ENCODE results near the gene SDC4.

SDC4 gene

DNA sequence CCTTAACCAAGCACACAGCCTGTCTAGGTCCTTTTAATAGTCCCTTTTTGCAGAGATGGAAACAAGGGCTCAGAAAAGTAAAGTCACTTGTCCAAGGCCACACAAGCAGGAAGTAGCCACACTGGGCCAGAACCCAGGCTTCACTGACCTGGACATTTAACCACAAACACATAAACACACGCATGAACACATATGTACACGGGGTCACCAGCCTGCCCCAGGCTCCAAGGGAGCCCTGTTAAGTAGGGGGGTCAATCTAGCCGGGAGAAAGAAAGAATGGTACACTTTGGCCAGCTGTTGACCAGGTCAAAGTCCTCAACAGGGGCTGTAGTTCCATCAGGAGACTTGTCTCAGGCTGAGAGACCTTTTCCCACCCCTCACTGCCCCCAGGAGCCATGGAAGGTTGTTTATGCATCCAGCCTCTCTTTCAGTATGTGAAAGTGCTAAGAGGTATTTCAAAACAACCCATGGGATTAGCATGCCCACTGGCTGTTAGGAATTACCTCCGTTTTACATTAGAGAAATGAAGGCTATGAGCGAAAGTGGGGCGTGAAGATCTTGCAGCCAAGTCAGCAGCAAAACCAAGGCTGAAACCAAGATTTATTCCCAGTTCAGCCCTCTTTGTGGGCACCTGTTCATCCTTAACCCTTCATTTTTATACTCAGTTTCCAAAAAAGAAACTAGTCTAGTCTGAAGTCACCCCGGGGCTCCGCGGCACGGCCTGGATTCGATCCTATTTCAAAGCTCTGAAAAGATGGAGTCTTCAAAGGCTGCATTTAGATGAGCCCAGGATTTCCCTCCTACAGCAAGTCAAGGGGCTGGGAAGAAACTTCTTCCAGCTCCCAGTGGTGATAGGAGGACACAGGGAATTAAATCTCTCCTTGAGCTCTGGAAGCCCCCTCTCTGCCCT lies 9.8 kb downstream of the SDC4 start:
- no peak for DNase-seq
- Histone ChIP-seq H3K4me3 (ENCODE audit: low read length) (no peak overlapping the region), H3K79me2 (ENCODE audit: low read length) (no peaks in the 10 kb centered on the region), H3K27ac (ENCODE audit: low read length) (no peak overlapping the region), H2AFZ (ENCODE audit: low read length) (no peak overlapping the region), H3K4me1 (ENCODE audit: low read length) (peaks cover 21% of the 10 kb centered on the region), H3K9me3 (replicated peaks; ENCODE audit: insufficient read depth, low read length) (no peaks in the 10 kb centered on the region), H3K36me3 (replicated peaks; ENCODE audit: insufficient read depth, low read length) (no peaks in the 10 kb centered on the region), H3K9me2 (replicated peaks; ENCODE audit: insufficient read depth, low read length) (no peaks in the 10 kb centered on the region), H3K27me3 (replicated peaks; ENCODE audit: insufficient read depth, low read length) (no peaks in the 10 kb centered on the region), H3K9ac (ENCODE audit: low read length) (no peak overlapping the region), H3F3A (ENCODE audit: insufficient read depth, low read length) (peaks cover 5% of the 10 kb centered on the region; the same call in 1 of the 2 replicates), H4K20me1 (ENCODE audit: insufficient read depth, low read length) (no peaks in the 10 kb centered on the region), H3K4me2 (ENCODE audit: low read depth, low read length) (no peak overlapping the region)
- TF ChIP-seq EZH2 (optimal IDR thresholded peaks at IDR 0.05; ENCODE audit: low read depth, low read length) (no peak), EZH2phosphoT487 (IDR thresholded peaks at IDR 0.05; ENCODE audit: low read length) (no peak)
- TF ChIP-seq, protein P1, sequence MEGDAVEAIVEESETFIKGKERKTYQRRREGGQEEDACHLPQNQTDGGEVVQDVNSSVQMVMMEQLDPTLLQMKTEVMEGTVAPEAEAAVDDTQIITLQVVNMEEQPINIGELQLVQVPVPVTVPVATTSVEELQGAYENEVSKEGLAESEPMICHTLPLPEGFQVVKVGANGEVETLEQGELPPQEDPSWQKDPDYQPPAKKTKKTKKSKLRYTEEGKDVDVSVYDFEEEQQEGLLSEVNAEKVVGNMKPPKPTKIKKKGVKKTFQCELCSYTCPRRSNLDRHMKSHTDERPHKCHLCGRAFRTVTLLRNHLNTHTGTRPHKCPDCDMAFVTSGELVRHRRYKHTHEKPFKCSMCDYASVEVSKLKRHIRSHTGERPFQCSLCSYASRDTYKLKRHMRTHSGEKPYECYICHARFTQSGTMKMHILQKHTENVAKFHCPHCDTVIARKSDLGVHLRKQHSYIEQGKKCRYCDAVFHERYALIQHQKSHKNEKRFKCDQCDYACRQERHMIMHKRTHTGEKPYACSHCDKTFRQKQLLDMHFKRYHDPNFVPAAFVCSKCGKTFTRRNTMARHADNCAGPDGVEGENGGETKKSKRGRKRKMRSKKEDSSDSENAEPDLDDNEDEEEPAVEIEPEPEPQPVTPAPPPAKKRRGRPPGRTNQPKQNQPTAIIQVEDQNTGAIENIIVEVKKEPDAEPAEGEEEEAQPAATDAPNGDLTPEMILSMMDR (IDR thresholded peaks at IDR 0.05; ENCODE audit: low read length) = no peak

DNA sequence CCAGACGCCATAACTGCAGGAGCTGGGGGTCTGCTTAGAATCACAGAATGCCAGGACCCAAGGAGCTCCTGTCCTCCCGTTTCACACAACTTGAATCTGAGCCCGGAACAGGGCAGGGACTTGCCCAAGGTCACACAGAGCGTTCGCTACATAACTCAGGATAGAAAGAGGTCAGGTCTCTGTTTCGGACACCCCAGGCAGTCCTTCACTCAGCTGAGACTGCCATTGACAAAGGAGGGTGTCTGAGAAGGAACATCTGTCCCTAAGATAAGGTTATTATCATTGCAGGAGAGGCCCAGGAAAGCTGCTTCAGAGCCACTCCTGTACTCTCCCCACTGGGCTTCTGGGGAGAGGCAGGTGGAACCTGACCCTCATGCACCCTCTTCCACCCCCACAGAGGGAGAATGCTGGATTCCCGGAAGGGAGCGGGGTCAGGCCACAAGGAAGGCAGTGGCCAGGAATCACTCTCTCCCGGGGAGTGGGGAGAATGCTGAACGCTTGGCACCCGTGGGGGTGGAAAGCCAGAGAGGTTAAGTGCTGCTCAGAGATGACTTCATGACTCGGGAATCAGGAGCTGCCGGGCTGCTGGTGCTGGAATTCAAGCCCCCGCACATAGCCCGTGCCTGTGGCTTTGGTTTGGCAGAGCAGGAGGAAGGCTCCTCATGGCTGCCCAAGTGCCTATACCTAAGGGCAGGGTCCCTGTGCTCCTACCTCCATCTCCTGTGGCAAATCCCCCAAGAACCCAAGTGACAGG lies 10.7 kb downstream of the SDC4 start:
- Histone ChIP-seq H3K9me2 (replicated peaks; ENCODE audit: insufficient read depth, low read length) (no peaks in the 10 kb centered on the region), H2AFZ (ENCODE audit: low read length) (no peak overlapping the region), H3K27ac (ENCODE audit: low read length) (no peak overlapping the region), H3F3A (ENCODE audit: insufficient read depth, low read length) (peaks cover 5% of the 10 kb centered on the region; the same call in 1 of the 2 replicates), H3K4me1 (ENCODE audit: low read length) (peaks cover 21% of the 10 kb centered on the region), H3K9me3 (replicated peaks; ENCODE audit: insufficient read depth, low read length) (no peaks in the 10 kb centered on the region), H3K36me3 (replicated peaks; ENCODE audit: insufficient read depth, low read length) (no peaks in the 10 kb centered on the region), H3K4me3 (ENCODE audit: low read length) (no peak overlapping the region), H3K27me3 (replicated peaks; ENCODE audit: insufficient read depth, low read length) (no peaks in the 10 kb centered on the region), H3K79me2 (ENCODE audit: low read length) (no peaks in the 10 kb centered on the region), H4K20me1 (ENCODE audit: insufficient read depth, low read length) (no peaks in the 10 kb centered on the region), H3K9ac (ENCODE audit: low read length) (no peak overlapping the region), H3K4me2 (ENCODE audit: low read depth, low read length) (no peak overlapping the region)
- TF ChIP-seq, protein P1 (IDR thresholded peaks at IDR 0.05; ENCODE audit: low read length) = no peak
- TF ChIP-seq EZH2 (optimal IDR thresholded peaks at IDR 0.05; ENCODE audit: low read depth, low read length) (no peak), EZH2phosphoT487 (IDR thresholded peaks at IDR 0.05; ENCODE audit: low read length) (no peak)
- DNase-seq = no peak

DNA sequence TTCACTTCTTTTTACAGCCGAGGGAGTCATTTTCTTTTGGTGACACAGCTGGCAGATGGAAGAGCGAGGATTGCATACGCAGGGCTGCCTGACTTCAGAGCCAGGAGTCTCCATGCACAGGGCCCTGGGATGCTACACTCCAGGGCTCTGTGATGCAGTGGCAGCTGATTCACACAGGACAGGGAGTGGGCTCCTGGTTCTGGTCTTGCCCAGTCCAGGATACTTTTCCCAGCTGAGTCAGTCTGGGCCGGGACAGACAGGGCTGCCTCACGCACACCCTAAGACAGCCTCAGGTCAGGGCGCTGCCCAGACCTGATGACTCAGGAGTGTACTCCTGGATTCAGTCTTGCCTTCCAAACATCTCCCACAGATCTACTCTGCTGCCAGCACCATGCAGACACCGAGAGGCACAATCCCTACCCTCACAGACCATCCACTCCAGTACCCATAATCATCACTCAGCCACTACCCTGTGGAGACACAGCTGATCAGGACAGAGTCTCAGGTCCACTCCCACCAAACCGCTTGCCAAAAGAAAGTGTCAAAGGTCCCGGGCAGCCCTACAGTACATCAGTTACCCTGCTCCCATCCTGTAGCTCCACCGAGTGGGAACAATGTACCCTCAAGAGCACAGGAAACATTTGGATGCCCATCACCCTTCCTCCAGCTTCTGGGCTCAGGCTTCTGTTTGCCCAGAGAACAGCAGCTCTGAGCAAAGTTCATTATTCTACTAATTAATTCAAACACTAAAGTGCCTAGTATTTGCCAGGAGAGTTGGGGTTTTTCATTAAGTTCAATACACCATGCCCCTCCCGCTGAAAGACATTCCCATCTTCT lies 11.5 kb downstream of the SDC4 start:
- Histone ChIP-seq H3K4me2 (ENCODE audit: low read depth, low read length) (no peak overlapping the region), H3K27me3 (replicated peaks; ENCODE audit: insufficient read depth, low read length) (no peaks in the 10 kb centered on the region), H3K4me1 (ENCODE audit: low read length) (peaks cover 21% of the 10 kb centered on the region), H3K9ac (ENCODE audit: low read length) (no peak overlapping the region), H4K20me1 (ENCODE audit: insufficient read depth, low read length) (no peaks in the 10 kb centered on the region), H3K9me2 (replicated peaks; ENCODE audit: insufficient read depth, low read length) (no peaks in the 10 kb centered on the region), H3F3A (ENCODE audit: insufficient read depth, low read length) (peaks cover 5% of the 10 kb centered on the region; the same call in 1 of the 2 replicates), H3K4me3 (ENCODE audit: low read length) (no peak overlapping the region), H3K36me3 (replicated peaks; ENCODE audit: insufficient read depth, low read length) (no peaks in the 10 kb centered on the region), H2AFZ (ENCODE audit: low read length) (no peak overlapping the region), H3K27ac (ENCODE audit: low read length) (no peak overlapping the region), H3K79me2 (ENCODE audit: low read length) (no peaks in the 10 kb centered on the region), H3K9me3 (replicated peaks; ENCODE audit: insufficient read depth, low read length) (no peaks in the 10 kb centered on the region)
- TF ChIP-seq, protein P1 (IDR thresholded peaks at IDR 0.05; ENCODE audit: low read length) = no peak
- TF ChIP-seq EZH2phosphoT487 (IDR thresholded peaks at IDR 0.05; ENCODE audit: low read length) = no peak
- TF ChIP-seq EZH2 (optimal IDR thresholded peaks at IDR 0.05; ENCODE audit: low read depth, low read length) = no peak
- no peak for DNase-seq
